ENCODE measurements around the gene MAD1L1. TPM values are rescaled to one million over a fixed set of nuclear protein-coding genes. Genes with fewer than 3 reads are reported as not detected.

Gene MAD1L1
- total and polyA plus RNA-seq, 2 of the 13 experiments (the other 11 are each of a cell fraction or from before 2014, with no cell fraction given) = 17.4 to 64.7 TPM

GRCh38 chr7:2144926-2145325, 87.8 kb downstream of the MAD1L1 start:
- BruUV-seq (replicated peaks) = no TSS peak
- DNase-seq (ENCODE audit: low spot score) (no peak), ATAC-seq (no peak), FAIRE-seq (no peak)
- Histone ChIP-seq H3K9me3 (ENCODE audit: low read length) (no peaks in the 10 kb centered on the region), H3K27ac (ENCODE audit: extremely low read length, insufficient read depth, low read length) (no peak overlapping the region), H3K27me3 (ENCODE audit: control insufficient read depth in 1 of 2, insufficient read depth in 2 of 2, low read length in 2 of 2) (no peaks in the 10 kb centered on the region), H3K79me2 (ENCODE audit: insufficient read depth, low read length) (no peaks in the 10 kb centered on the region), H2AFZ (ENCODE audit: low read length) (no peak overlapping the region), H3K9ac (ENCODE audit: insufficient read depth, low read depth, low read length) (no peak overlapping the region), H3K4me1 (ENCODE audit: insufficient read depth, low read length) (peaks cover 15% of the 10 kb centered on the region), H3K36me3 (replicated peaks in 1 of 2; ENCODE audit: control insufficient read depth in 1 of 2, insufficient read depth in 2 of 2, low read length in 2 of 2) (peaks cover 26 to 63% of the 10 kb centered on the region in 2 experiments), H4K20me1 (ENCODE audit: insufficient read depth, low read length) (no peaks in the 10 kb centered on the region), H3K4me3 (replicated peaks in 1 of 3; ENCODE audit: insufficient read depth in 1 of 3, low read depth in 2 of 3, low read length in 3 of 3) (no peak overlapping the region), H3K4me2 (ENCODE audit: low read depth, low read length) (no peak overlapping the region)
- ChIA-PET CTCF (ENCODE audit: low intra/inter-chr PET ratio, low total read pairs) (no interaction called here), POLR2A (no interaction called here)
- WGBS (ENCODE audit: low lambda C conversion rate) = 98% methylated on average over 9 of the region's 15 CpGs
- in situ Hi-C loops (cut with HindIII; ENCODE audit: extremely low pct_ligation_motif_present, low pct_unique_long_range_greater_than_20kb) = no loop called here
- intact Hi-C loops (cut with micrococcal nuclease; ENCODE audit: unreplicated experiment) = no loop called here
- TF ChIP-seq TMF1 (CRISPR knock-in tag; IDR thresholded peaks at IDR 0.05; ENCODE audit: low read depth) (no peak), ZHX2 (IDR thresholded peaks at IDR 0.05; ENCODE audit: low read depth) (no peak), ZHX2 (CRISPR knock-in tag; IDR thresholded peaks at IDR 0.05; ENCODE audit: borderline replicate concordance) (no peak), MLX (CRISPR knock-in tag; IDR thresholded peaks at IDR 0.05) (no peak), ZNF687 (CRISPR knock-in tag; IDR thresholded peaks at IDR 0.05) (no peak), PRDM4 (CRISPR knock-in tag; IDR thresholded peaks at IDR 0.05; ENCODE audit: borderline replicate concordance) (no peak), GMEB2 (CRISPR knock-in tag; IDR thresholded peaks at IDR 0.05; ENCODE audit: low read depth) (no peak)

Data from HepG2 (cell line).